HG02973 (cell line): ENCODE data around the gene AGT.
"Not testable (repeated sequence)": the region's sequence is repeated elsewhere in the genome, so short reads cannot be mapped to it uniquely, and the experiment has no call there.

Experiments used
- ATAC-seq: cut with Tn5 transposase; IDR thresholded peaks from one replicate; pipeline ENCODE4 v1.9.1; 2021; ENCODE audit warnings: moderate library complexity; ENCODE audit not compliant: unreplicated experiment

The AGT gene

DNA sequence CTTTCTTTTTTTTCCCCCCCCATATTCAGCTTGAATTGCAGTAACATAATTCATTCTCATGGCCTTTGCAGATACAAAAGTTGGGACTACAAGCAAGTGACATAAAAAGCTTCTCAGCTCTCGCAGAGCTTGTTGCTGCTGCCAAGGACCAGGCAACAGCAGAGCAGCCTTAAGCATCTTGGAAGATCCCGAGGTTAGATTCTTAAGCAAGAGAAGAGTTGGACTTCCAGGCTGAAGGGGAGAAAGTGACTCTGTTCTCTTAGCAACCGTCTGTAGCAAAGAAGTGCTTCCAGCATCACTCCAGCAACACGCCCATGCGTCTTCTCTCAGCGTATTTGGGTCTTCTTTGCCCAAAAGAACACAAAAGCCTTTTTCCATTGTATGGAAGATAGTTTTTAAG lies 20.7 kb downstream of the AGT start:
- no peak for ATAC-seq

DNA sequence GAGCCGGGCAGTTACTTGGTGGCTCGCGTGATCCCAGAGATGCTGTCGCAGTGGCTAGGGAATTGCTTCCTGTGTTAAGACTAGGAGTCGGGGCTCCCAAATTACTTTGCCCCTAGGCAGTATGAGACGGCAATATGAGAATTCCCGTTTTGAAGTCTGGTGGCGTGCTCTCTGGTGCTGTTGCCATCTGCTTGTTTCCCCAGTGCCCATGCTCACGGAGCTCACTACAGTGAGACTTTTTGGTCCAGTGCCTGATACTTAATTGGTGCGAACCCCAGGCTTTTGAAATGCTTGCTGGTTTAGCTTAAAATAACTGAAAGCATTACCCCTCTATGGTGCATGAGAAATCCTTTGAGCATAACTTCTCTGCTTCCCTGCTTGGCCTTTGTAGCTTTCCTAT lies 22.3 kb downstream of the AGT start:
- no peak for ATAC-seq

DNA sequence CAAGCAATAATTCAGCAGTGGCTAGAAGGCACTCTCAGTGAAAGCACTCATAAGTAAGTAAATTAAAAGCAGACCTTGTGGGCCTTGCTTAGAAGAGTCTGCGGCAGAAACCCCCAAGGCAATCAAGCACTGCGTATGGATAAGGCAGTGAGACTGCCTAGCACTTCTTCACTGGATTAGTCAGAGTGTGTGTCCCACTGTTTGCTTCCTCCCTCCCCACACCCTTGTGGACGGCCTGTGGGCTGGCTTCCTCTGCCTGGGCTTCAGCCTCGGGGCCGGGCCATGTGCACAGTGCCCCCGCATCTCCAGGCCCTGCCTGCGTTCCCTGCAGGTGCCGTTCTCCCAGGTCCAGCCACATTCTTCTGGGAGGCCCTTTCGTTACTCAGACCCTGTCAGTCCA lies 23.8 kb downstream of the AGT start:
- ATAC-seq: no peak

GRCh38 chr1:230686747-230687146 lies 27.2 kb downstream of the AGT start:
- ATAC-seq: no peak

DNA sequence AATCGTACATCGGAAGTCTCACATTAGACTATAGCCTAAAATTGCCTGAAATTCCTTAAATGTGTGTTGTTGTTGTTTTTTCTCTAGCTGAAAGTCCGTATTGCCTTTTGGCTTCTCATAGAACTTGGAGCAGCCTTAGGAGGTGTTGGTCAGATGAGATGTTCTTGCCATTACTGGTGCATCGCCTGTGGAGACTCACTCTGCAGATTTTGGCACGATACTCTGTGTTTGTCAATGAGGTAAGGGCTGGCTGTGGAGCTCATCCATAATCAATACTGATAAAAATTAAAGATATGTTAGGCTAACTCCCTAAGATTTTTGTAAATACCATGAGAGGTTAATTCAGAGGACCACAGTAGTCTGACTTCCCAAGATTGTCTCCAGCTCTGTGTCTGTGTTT lies 28.9 kb downstream of the AGT start:
- ATAC-seq: no peak

DNA sequence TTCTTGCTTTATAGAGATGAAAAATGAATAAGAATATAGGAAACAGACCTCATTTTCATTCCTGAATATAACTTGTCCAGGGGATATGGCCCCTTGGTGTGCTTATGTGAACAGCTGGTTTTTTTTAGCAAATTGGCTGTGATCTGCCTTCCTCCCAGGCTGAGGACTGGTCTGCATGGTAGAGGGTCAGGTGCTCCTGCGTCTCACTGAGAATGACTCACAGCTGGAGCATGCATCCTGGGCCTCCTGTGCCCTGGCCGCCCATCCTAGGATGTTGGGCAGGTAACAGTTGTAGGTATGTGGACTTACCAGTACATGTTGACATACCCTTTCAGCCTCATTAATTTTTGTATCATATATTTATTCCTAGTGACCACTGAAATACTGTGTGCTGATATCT lies 29.8 kb downstream of the AGT start:
- ATAC-seq: no peak

GRCh38 chr1:230682882-230683610 lies 30.9 kb downstream of the AGT start:
- no peak for ATAC-seq

DNA sequence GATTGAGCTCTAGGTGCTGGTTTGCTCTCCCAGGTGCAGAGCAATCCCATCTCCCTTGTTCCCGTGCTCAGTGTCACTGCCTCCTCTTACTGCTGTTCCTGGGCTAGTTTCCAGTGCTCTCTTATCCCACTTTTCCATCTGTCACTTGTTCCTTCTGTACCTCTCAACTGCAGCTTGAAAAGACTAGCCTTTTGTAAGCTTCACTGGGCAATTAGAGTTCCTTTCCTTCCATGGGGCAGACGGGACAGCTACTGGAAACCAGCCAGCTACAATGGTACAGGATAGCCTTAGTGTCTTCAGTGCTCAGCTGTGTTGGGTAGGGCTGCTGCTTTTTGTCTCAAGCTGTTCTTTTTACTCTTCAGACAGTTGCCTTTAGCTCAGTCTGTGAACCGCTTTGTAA lies 31.6 kb downstream of the AGT start:
- ATAC-seq: no peak

GRCh38 chr1:230681599-230681998 lies 32.3 kb downstream of the AGT start:
- no peak for ATAC-seq

- ATAC-seq: no peak
These were observed 33.5 kb downstream of the AGT start for GRCh38 chr1:230680300-230681025.

GRCh38 chr1:230679825-230680224 lies 34.1 kb downstream of the AGT start:
- no peak for ATAC-seq

- no peak for ATAC-seq
These were observed 34.7 kb downstream of the AGT start for GRCh38 chr1:230679192-230679591.

- no peak for ATAC-seq
These were observed 36.7 kb downstream of the AGT start for GRCh38 chr1:230677200-230677599.

GRCh38 chr1:230674581-230674980 lies 39.3 kb downstream of the AGT start:
- no peak for ATAC-seq

GRCh38 chr1:230669543-230669942 lies 44.4 kb downstream of the AGT start:
- no peak for ATAC-seq

DNA sequence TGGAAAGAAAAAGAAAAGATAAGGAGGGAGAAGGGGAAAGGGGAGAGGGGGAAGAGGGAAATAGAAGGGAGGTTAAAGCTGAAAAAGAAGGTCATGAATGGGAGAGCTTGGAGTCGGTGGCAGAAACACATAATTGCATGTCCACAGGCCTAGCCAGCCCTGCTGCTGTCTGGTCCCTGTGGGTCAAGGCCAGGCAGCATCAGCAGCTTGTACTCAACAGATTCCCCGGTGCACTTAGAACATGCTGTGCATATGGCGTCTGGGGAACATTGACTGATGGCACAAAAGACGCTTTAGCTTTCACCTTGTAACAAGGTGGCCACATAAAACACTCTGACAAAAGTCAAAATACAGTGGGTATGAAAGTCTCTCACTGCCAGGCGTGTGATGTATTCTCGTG lies 45.7 kb downstream of the AGT start:
- no peak for ATAC-seq

DNA sequence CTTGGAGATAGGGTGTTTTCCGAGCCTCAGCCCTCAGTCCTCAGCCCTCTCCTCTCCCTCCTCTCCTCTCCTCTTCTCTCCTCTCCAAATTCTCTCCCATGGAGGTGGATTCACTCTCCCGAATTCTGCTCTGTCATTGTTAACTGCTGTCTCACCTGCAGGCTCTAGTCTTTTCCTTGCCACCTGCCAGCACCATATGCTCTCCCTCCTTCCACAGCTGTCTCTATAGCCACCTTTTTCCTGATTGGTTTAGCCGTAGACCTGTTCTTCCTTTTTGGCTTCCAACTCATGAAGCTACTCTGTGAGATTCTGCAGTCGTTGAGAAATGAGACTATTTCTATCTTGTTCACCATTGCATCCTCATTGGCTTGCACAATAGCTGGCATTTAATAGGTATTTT lies 51.9 kb downstream of the AGT start:
- no peak for ATAC-seq

DNA sequence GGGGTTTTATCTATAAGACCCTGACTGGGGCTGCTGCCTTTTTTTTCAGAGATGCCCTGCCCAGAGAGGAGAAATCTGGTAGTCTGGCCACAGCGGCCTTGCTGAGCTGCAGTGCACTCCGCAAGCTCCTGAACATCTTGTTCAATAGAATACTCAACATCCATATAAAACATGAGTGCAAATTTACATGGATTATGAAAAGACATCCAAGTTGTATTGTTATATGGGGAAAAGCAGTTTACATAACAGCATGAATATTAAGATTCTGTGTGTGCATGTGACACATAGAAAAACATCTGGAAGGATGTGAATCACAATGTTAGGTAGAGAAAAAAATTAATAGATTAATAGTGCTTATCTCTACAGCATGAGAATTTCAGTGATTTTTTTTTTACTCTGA lies 55.2 kb downstream of the AGT start:
- no peak for ATAC-seq

- not testable (repeated sequence) for ATAC-seq
These were observed 55.8 kb downstream of the AGT start for GRCh38 chr1:230658103-230658502.

- ATAC-seq: not testable (repeated sequence)
These were observed 57.2 kb downstream of the AGT start for GRCh38 chr1:230656719-230657118.
